H1 (cell line): ENCODE data around the gene FGGY. TPM values are rescaled to one million over a fixed set of nuclear protein-coding genes. Genes with fewer than 3 reads are reported as not detected.

Experiments used
- CTCF ChIA-PET: fragments of 300-600 bp; sonication (Branson Sonifier 250); formaldehyde crosslinking; loops from one replicate; lab custom pipeline; 2021; ENCODE audit not compliant: partially characterized antibody; lab: Charles Lee
- POLR2A ChIA-PET: fragments of 300-600 bp; sonication (Branson Sonifier 250); formaldehyde crosslinking; loops from one replicate; lab custom pipeline; 2021; ENCODE audit warnings: inconsistent platforms; ENCODE audit not compliant: partially characterized antibody; lab: Charles Lee
- DNase-seq, 2 experiments: peaks; one replicate each; pipeline versions ENCODE4 v3.0.0 to v3.0.0-alpha.2; 2010 to 2022; ENCODE audit warnings: low spot score in 2 of 2, low read depth in 1 of 2, mixed read lengths in 1 of 2
- FAIRE-seq: peaks from 2 replicates; lab custom pipeline; 2011; peaks lifted over from hg19 to GRCh38; lab: Jason Lieb, UNC
- H2AFZ ChIP-seq: 2 replicates; pipeline ENCODE4 v1.8.1; 2012; ENCODE audit warnings: low read length, inconsistent platforms
- H2AK5ac ChIP-seq: 2 replicates; pipeline ENCODE4 v1.6.1; 2013; ENCODE audit warnings: low read depth, low read length
- H2BK120ac ChIP-seq: replicated peaks from 2 replicates; pipeline ENCODE3; 2013; ENCODE audit warnings: low read depth, low read length, inconsistent platforms
- H2BK12ac ChIP-seq: 2 replicates; pipeline ENCODE4 v1.6.1; 2013; ENCODE audit warnings: low read depth, low read length
- H2BK15ac ChIP-seq: 2 replicates; pipeline ENCODE4 v1.6.1; 2013; ENCODE audit warnings: low read length
- H2BK20ac ChIP-seq: 2 replicates; pipeline ENCODE4 v1.6.1; 2013; ENCODE audit warnings: low read length
- H2BK5ac ChIP-seq: 2 replicates; pipeline ENCODE4 v1.6.1; 2013; ENCODE audit warnings: low read depth, low read length
- H3K14ac ChIP-seq: 2 replicates; pipeline ENCODE4 v1.6.1; 2013; ENCODE audit warnings: inconsistent platforms; ENCODE audit not compliant: insufficient read length
- H3K18ac ChIP-seq: 2 replicates; pipeline ENCODE4 v1.6.1; 2013; ENCODE audit warnings: low read length; ENCODE audit errors: extremely low read depth
- H3K23ac ChIP-seq: 2 replicates; pipeline ENCODE4 v1.6.1; 2013; ENCODE audit warnings: inconsistent platforms; ENCODE audit not compliant: insufficient read length
- H3K23me2 ChIP-seq: 2 replicates; pipeline ENCODE4 v1.6.1; 2013; ENCODE audit warnings: low read depth, low read length
- H3K27ac ChIP-seq: 2 replicates; pipeline ENCODE4 v1.6.1; 2011; ENCODE audit warnings: low read depth, low read length, inconsistent platforms
- H3K27me3 ChIP-seq, 4 experiments: replicated peaks in 1 of 4; 1 replicate in 1 of 4; 2 replicates in 3 of 4; pipeline versions ENCODE4 v1.6.1 to v1.8.1; 2011 to 2013; ENCODE audit warnings: low read length in 3 of 4, mild to moderate bottlenecking in 3 of 4, inconsistent platforms in 2 of 4, mixed read lengths in 2 of 4, moderate library complexity in 1 of 4; ENCODE audit not compliant: control insufficient read depth in 3 of 4, insufficient read depth in 3 of 4; ENCODE audit errors: extremely low read depth in 1 of 4
- H3K36me3 ChIP-seq, 4 experiments: 2 replicates each; pipeline versions ENCODE4 v1.6.1 to v1.8.1; 2011 to 2013; ENCODE audit warnings: mild to moderate bottlenecking in 4 of 4, low read length in 3 of 4, moderate library complexity in 2 of 4, control low read depth in 1 of 4, inconsistent platforms in 1 of 4; ENCODE audit not compliant: insufficient read depth in 4 of 4, control insufficient read depth in 2 of 4
- H3K4ac ChIP-seq: replicated peaks from 2 replicates; pipeline ENCODE3; 2013; ENCODE audit warnings: low read length, low read depth, mixed read lengths, inconsistent platforms; ENCODE audit not compliant: insufficient read length
- H3K4me1 ChIP-seq, 4 experiments: replicated peaks in 1 of 4; 1 replicate in 1 of 4; 2 replicates in 3 of 4; pipeline versions ENCODE4 v1.6.1 to v1.8.1; 2011 to 2013; ENCODE audit warnings: low read length in 3 of 4, inconsistent platforms in 2 of 4, mixed read lengths in 1 of 4; ENCODE audit not compliant: insufficient read depth in 4 of 4, control insufficient read depth in 3 of 4
- H3K4me2 ChIP-seq, 2 experiments: 2 replicates each; pipeline versions ENCODE4 v1.6.1 to v1.8.1; 2011 to 2013; ENCODE audit warnings: low read depth in 2 of 2, low read length in 2 of 2, control low read depth in 1 of 2, inconsistent platforms in 1 of 2, mild to moderate bottlenecking in 1 of 2; ENCODE audit not compliant: insufficient read depth in 1 of 2
- H3K4me3 ChIP-seq, 4 experiments: fragments of 200-600, 300-600 bp in 1 of 4; sonication (generic), shearing (Covaris generic), sonication (Bioruptor Twin) in 1 of 4; 2 replicates each; pipeline versions ENCODE4 v1.5.1 to v1.8.1; 2011 to 2016; ENCODE audit warnings: low read length in 4 of 4, low read depth in 3 of 4, control low read depth in 2 of 4, inconsistent platforms in 2 of 4, mild to moderate bottlenecking in 2 of 4, mixed read lengths in 1 of 4, moderate library complexity in 1 of 4; ENCODE audit not compliant: insufficient read depth in 2 of 4; ENCODE audit errors: extremely low read depth in 1 of 4
- H3K56ac ChIP-seq: replicated peaks from 2 replicates; pipeline ENCODE3; 2013; ENCODE audit warnings: low read depth, mild to moderate bottlenecking, mixed read lengths, low read length, inconsistent platforms; ENCODE audit not compliant: insufficient read length
- H3K79me1 ChIP-seq: 2 replicates; pipeline ENCODE4 v1.6.1; 2013; ENCODE audit warnings: low read depth, low read length, control low read depth
- H3K79me2 ChIP-seq, 2 experiments: 2 replicates each; pipeline versions ENCODE4 v1.6.1 to v1.8.1; 2012 to 2013; ENCODE audit warnings: low read length in 2 of 2, mild to moderate bottlenecking in 2 of 2, inconsistent platforms in 1 of 2; ENCODE audit not compliant: insufficient read depth in 2 of 2, control insufficient read depth in 1 of 2
- H3K9ac ChIP-seq, 4 experiments: replicated peaks in 1 of 4; 1 replicate in 1 of 4; 2 replicates in 3 of 4; pipeline versions ENCODE4 v1.6.1 to v1.8.1; 2011 to 2013; ENCODE audit warnings: low read depth in 3 of 4, low read length in 3 of 4, control low read depth in 2 of 4, mild to moderate bottlenecking in 2 of 4, moderate library complexity in 2 of 4, inconsistent platforms in 1 of 4; ENCODE audit errors: extremely low read depth in 1 of 4
- H3K9me3 ChIP-seq, 2 experiments: 2 replicates each; pipeline versions ENCODE4 v1.6.1 to v1.8.1; 2012 to 2013; ENCODE audit warnings: mild to moderate bottlenecking in 2 of 2, moderate library complexity in 2 of 2, control low read depth in 1 of 2, inconsistent platforms in 1 of 2, low read depth in 1 of 2, low read length in 1 of 2, mixed read lengths in 1 of 2; ENCODE audit not compliant: insufficient read depth in 2 of 2
- H4K20me1 ChIP-seq, 2 experiments: replicated peaks in 1 of 2; 2 replicates each; pipeline versions ENCODE3 to v1.8.1; 2011 to 2013; ENCODE audit warnings: inconsistent platforms in 2 of 2, low read length in 2 of 2, mild to moderate bottlenecking in 1 of 2; ENCODE audit not compliant: insufficient read depth in 2 of 2, control insufficient read depth in 1 of 2
- H4K5ac ChIP-seq: 2 replicates; pipeline ENCODE4 v1.6.1; 2013; ENCODE audit warnings: low read length, low read depth, mixed read lengths, inconsistent platforms; ENCODE audit not compliant: insufficient read length
- H4K8ac ChIP-seq: 2 replicates; pipeline ENCODE4 v1.8.0; 2013; ENCODE audit warnings: mild to moderate bottlenecking, moderate library complexity, low read length, inconsistent platforms; ENCODE audit not compliant: insufficient read depth; ENCODE audit errors: extremely low read depth
- H4K91ac ChIP-seq: replicated peaks from 2 replicates; pipeline ENCODE3; 2013; ENCODE audit warnings: low read length, mixed read lengths, inconsistent platforms; ENCODE audit not compliant: insufficient read length
- CHD1 ChIP-seq: IDR thresholded peaks from 2 replicates; pipeline ENCODE4 v1.6.1; 2012; ENCODE audit warnings: low read depth, low read length, improper control_type of control experiment
- E2F6 ChIP-seq: IDR thresholded peaks from 2 replicates; pipeline ENCODE4 v1.6.1; 2012; ENCODE audit warnings: inconsistent platforms
- HDAC2 ChIP-seq, 2 experiments: fragments of 300-600 bp in 1 of 2; sonication (generic) in 1 of 2; IDR thresholded peaks; 2 replicates each; pipeline ENCODE4 v1.6.1; 2011 to 2012; ENCODE audit warnings: low read depth in 2 of 2, low read length in 2 of 2, mild to moderate bottlenecking in 2 of 2, moderate library complexity in 2 of 2, borderline replicate concordance in 1 of 2, inconsistent platforms in 1 of 2
- KDM1A ChIP-seq: fragments of 200-600, 300-600 bp; sonication (generic); IDR thresholded peaks from 2 replicates; pipeline ENCODE4 v1.7.1; 2016; ENCODE audit warnings: mild to moderate bottlenecking, low read length, borderline replicate concordance
- KDM5A ChIP-seq: fragments of 200-600 bp; IDR thresholded peaks from 2 replicates; pipeline ENCODE4 v1.7.1; 2012; ENCODE audit warnings: mild to moderate bottlenecking, low read length, inconsistent platforms, mixed read lengths
- MAFK ChIP-seq: IDR thresholded peaks from 2 replicates; pipeline ENCODE4 v1.6.1; 2012; ENCODE audit warnings: low read depth, mild to moderate bottlenecking, improper control_type of control experiment, low read length
- NANOG ChIP-seq: IDR thresholded peaks from 2 replicates; pipeline ENCODE4 v1.6.1; 2011; ENCODE audit warnings: low read length, low read depth, mild to moderate bottlenecking, inconsistent platforms; ENCODE audit not compliant: insufficient read depth, poor library complexity, severe bottlenecking
- NRF1 ChIP-seq: IDR thresholded peaks from 2 replicates; pipeline ENCODE4 v1.6.1; 2011; ENCODE audit warnings: mild to moderate bottlenecking, low read depth, low read length, improper control_type of control experiment
- PHF8 ChIP-seq: fragments of 200-600 bp; sonication (generic); conservative IDR thresholded peaks from 2 replicates; pipeline ENCODE4 v1.7.1; 2012; ENCODE audit warnings: low read depth, mild to moderate bottlenecking, inconsistent platforms, low read length, moderate library complexity
- POLR2A ChIP-seq, 2 experiments: IDR thresholded peaks; 1 replicate in 1 of 2; 2 replicates in 1 of 2; pipeline ENCODE4 v1.6.1; 2011; ENCODE audit warnings: low read depth in 2 of 2, low read length in 2 of 2, mild to moderate bottlenecking in 2 of 2; ENCODE audit errors: control extremely low read depth in 1 of 2
- SP4 ChIP-seq: IDR thresholded peaks from 2 replicates; pipeline ENCODE4 v1.6.1; 2012; ENCODE audit warnings: low read length, inconsistent platforms
- SUZ12 ChIP-seq: fragments of 200-600 bp; sonication (generic); IDR thresholded peaks from 2 replicates; pipeline ENCODE4 v1.6.1; 2012; ENCODE audit warnings: mild to moderate bottlenecking, inconsistent platforms, low read length, moderate library complexity, mixed read lengths
- USF2 ChIP-seq: IDR thresholded peaks from 2 replicates; pipeline ENCODE4 v1.6.1; 2011; ENCODE audit warnings: low read length, improper control_type of control experiment
- WGBS, 2 experiments: shearing (Covaris generic) in 1 of 2; methylation state at CpG; one replicate each; pipeline versions ENCODE4 v1.1.6 to v1.1.7; 2013 to 2015; ENCODE audit warnings: low lambda C conversion rate in 2 of 2, mixed read lengths in 2 of 2, inconsistent platforms in 1 of 2, low coverage in 1 of 2, missing lambda C conversion rate in 1 of 2; ENCODE audit not compliant: insufficient replicate concordance in 2 of 2, insufficient coverage in 1 of 2, insufficient read length in 1 of 2; ENCODE audit errors: extremely low coverage in 1 of 2, missing lambda C conversion rate in 1 of 2; 5-methylcytosine and 5-hydroxymethylcytosine counted together
- polyA plus RNA-seq, 7 experiments: library from polyadenylated mRNA; depleted of rRNA in 3 of 7; stranded (reverse) in 5 of 7; unstranded in 2 of 7; fragments of >200 nt in 5 of 7; fragments of 200-250 nt in 2 of 7; gene quantifications; 1 replicate in 5 of 7; 2 replicates in 1 of 7; 4 replicates in 1 of 7; pipeline versions ENCODE4 v1.2.1 to v1.2.3, GENCODE V29; 2011 to 2013; ENCODE audit warnings: missing spikeins in 2 of 7, mixed read lengths in 2 of 7
- total RNA-seq: library from RNA; stranded (reverse); fragmentation: NEBNext Ultra II Directional; extraction: Animal tissue kit (Norgen Biotek cat#: 25700); gene quantifications from 2 replicates; pipeline ENCODE4 v1.2.1, GENCODE V29; 2021

The FGGY gene
- total and polyA plus RNA-seq, 2 of the 8 experiments (the other 6 are each of a cell fraction or from before 2014, with no cell fraction given) = 10.3 to 12.5 TPM

GRCh38 chr1:59716832-59717231 is 419.9 kb downstream of the FGGY start:
- FAIRE-seq (no peak), DNase-seq (no peak)
- no peak overlapping the region for H3K9ac ChIP-seq
- H3K9me3 ChIP-seq = no peaks in the 10 kb centered on the region
- no peak overlapping the region for H4K91ac ChIP-seq
- H3K4me3 ChIP-seq = no peak overlapping the region
- no peak overlapping the region for H3K18ac ChIP-seq
- H2BK5ac ChIP-seq = no peak overlapping the region
- H3K56ac ChIP-seq = no peak overlapping the region
- no peak overlapping the region for H3K23ac ChIP-seq
- WGBS, 2 experiments = 80% methylated on average over 3 of the region's 3 CpGs; no CpG with 5 or more reads in 1 of the 2 experiments
- H4K5ac ChIP-seq = no peak overlapping the region
- H2AFZ ChIP-seq = no peak overlapping the region
- ChIA-PET POLR2A (no interaction called here), CTCF (interaction anchor here (0.6 to 3.2 kb wide), 4 partner anchors 11 to 1411 kb away, joined by 3 to 21 read pairs (median 12); no protein-coding TSS in a partner anchor)
- no peaks in the 10 kb centered on the region for H4K20me1 ChIP-seq
- no peak overlapping the region for H3K4me2 ChIP-seq
- H3K27me3 ChIP-seq = no peaks in the 10 kb centered on the region
- no peak overlapping the region for H3K27ac ChIP-seq
- no peak overlapping the region for H2AK5ac ChIP-seq
- no peaks in the 10 kb centered on the region for H3K79me1 ChIP-seq
- H2BK12ac ChIP-seq = no peak overlapping the region
- H3K14ac ChIP-seq = no peak overlapping the region
- H2BK20ac ChIP-seq = no peak overlapping the region
- no peak overlapping the region for H3K4ac ChIP-seq
- no peak overlapping the region for H2BK120ac ChIP-seq
- H3K23me2 ChIP-seq = no peaks in the 10 kb centered on the region
- H3K79me2 ChIP-seq = no peaks in the 10 kb centered on the region
- H3K36me3 ChIP-seq = no peaks in the 10 kb centered on the region
- no peak overlapping the region for H4K8ac ChIP-seq
- H2BK15ac ChIP-seq = no peak overlapping the region
- peaks cover 0 to 6% (median 0%) of the 10 kb centered on the region in 4 experiments; a peak in 1 of 7 replicates for H3K4me1 ChIP-seq
- TF ChIP-seq SP4 = no peak
- TF ChIP-seq USF2 = no peak
- TF ChIP-seq NANOG = no peak
- no peak for TF ChIP-seq KDM1A
- no peak for TF ChIP-seq NRF1
- TF ChIP-seq HDAC2 (IDR thresholded peaks at IDR 0.05; ENCODE audit: borderline replicate concordance in 1 of 2, low read depth in 2 of 2, low read length in 2 of 2) = no peak
- TF ChIP-seq CHD1 = no peak
- no peak for TF ChIP-seq E2F6
- no peak for TF ChIP-seq POLR2A (IDR thresholded peaks at IDR 0.05; ENCODE audit: control extremely low read depth in 1 of 2, low read depth in 2 of 2, low read length in 2 of 2)
- no peak for TF ChIP-seq SUZ12
- TF ChIP-seq MAFK = no peak
- TF ChIP-seq KDM5A = no peak
- TF ChIP-seq PHF8 = no peak
